Glutamatergic neuron (in vitro differentiated cells): Measurements from ENCODE around the gene PLEKHA1. TPM values are rescaled to one million over a fixed set of nuclear protein-coding genes. Genes with fewer than 3 reads are reported as not detected.

ENCODE experiments used
- DNase-seq: peaks from one replicate; pipeline ENCODE4 v3.0.0; 2022
- H3K27ac Mint-ChIP-seq: one replicate; pipeline ENCODE4 v1.8.0; 2020; ENCODE audit warnings: mild to moderate bottlenecking, mixed read lengths, inconsistent platforms; ENCODE audit not compliant: unreplicated experiment
- H3K27me3 Mint-ChIP-seq: one replicate; pipeline ENCODE4 v1.8.0; 2020; ENCODE audit warnings: mild to moderate bottlenecking, moderate library complexity, mixed read lengths, inconsistent platforms; ENCODE audit not compliant: unreplicated experiment
- H3K36me3 Mint-ChIP-seq: one replicate; pipeline ENCODE4 v1.8.0; 2020; ENCODE audit warnings: mild to moderate bottlenecking, mixed read lengths, inconsistent platforms; ENCODE audit not compliant: unreplicated experiment
- H3K4me1 Mint-ChIP-seq: one replicate; pipeline ENCODE4 v1.8.0; 2020; ENCODE audit warnings: mild to moderate bottlenecking, low read depth, mixed read lengths, inconsistent platforms; ENCODE audit not compliant: unreplicated experiment
- H3K4me3 Mint-ChIP-seq: one replicate; pipeline ENCODE4 v1.8.0; 2020; ENCODE audit warnings: mild to moderate bottlenecking, mixed read lengths, inconsistent platforms; ENCODE audit not compliant: unreplicated experiment
- H3K9me3 Mint-ChIP-seq: one replicate; pipeline ENCODE4 v1.8.0; 2020; ENCODE audit warnings: mild to moderate bottlenecking, moderate library complexity, mixed read lengths, inconsistent platforms; ENCODE audit not compliant: unreplicated experiment
- CTCF ChIP-seq: fragments of 200-600 bp; sonication (generic); IDR thresholded peaks from one replicate; pipeline ENCODE4 v1.5.0; 2021; ENCODE audit not compliant: partially characterized antibody, unreplicated experiment
- total RNA-seq: library from RNA; stranded (reverse); fragmentation: NEBNext Ultra II Directional; extraction: Animal tissue kit (Norgen Biotek cat#: 25700); gene quantifications from one replicate; pipeline ENCODE4 v1.2.1, GENCODE V29; 2021; ENCODE audit not compliant: unreplicated experiment

PLEKHA1 gene
- total RNA-seq, 1 donor from 2014 or later = 31.4 TPM

GRCh38 chr10:122450353-122450990, 76.0 kb downstream of the PLEKHA1 start:
- Mint-ChIP-seq H3K4me1 (peaks cover 7% of the 10 kb centered on the region), H3K27me3 (no peaks in the 10 kb centered on the region), H3K36me3 (peaks cover 5% of the 10 kb centered on the region), H3K27ac (no peak overlapping the region), H3K9me3 (peaks cover 3% of the 10 kb centered on the region), H3K4me3 (no peak overlapping the region)
- DNase-seq = no peak
- TF ChIP-seq CTCF = no peak

- no peak for TF ChIP-seq CTCF
- Mint-ChIP-seq H3K27ac (no peak overlapping the region), H3K9me3 (peaks cover 3% of the 10 kb centered on the region)
These were observed 79.6 kb downstream of the PLEKHA1 start for GRCh38 chr10:122454071-122454470.

GRCh38 chr10:122454603-122455080, 80.1 kb downstream of the PLEKHA1 start, which contains the start of gene ARMS2:
ARMS2 (plus strand) TSS chr10:122454653; CDS start chr10:122454728, 75 bp downstream.
- peaks cover 3% of the 10 kb centered on the region for H3K9me3 Mint-ChIP-seq
- no peaks in the 10 kb centered on the region for H3K36me3 Mint-ChIP-seq
- TF ChIP-seq CTCF = no peak
- no peak within 1 kb of the TSS for H3K27ac Mint-ChIP-seq
- peaks cover 8% of the 10 kb centered on the region for H3K4me1 Mint-ChIP-seq
- H3K27me3 Mint-ChIP-seq = peaks cover 4% of the 10 kb centered on the region
- H3K4me3 Mint-ChIP-seq = no peak within 1 kb of the TSS
- DNase-seq = no peak

More at GRCh38 chr10:122454071-122454470, 79.6 kb downstream of the PLEKHA1 start:
- Mint-ChIP-seq H3K4me3 (no peak overlapping the region), H3K4me1 (peaks cover 8% of the 10 kb centered on the region), H3K27me3 (peaks cover 3% of the 10 kb centered on the region), H3K36me3 (no peaks in the 10 kb centered on the region)
- DNase-seq = no peak

- Mint-ChIP-seq H3K4me1 (peaks cover 6% of the 10 kb centered on the region), H3K27ac (no peak overlapping the region), H3K36me3 (no peaks in the 10 kb centered on the region), H3K4me3 (no peak overlapping the region), H3K9me3 (peaks cover 3% of the 10 kb centered on the region), H3K27me3 (peaks cover 7% of the 10 kb centered on the region)
- no peak for DNase-seq
- no peak for TF ChIP-seq CTCF
These were observed 81.0 kb downstream of the PLEKHA1 start for GRCh38 chr10:122455376-122456079.

GRCh38 chr10:122457934-122458333, 83.4 kb downstream of the PLEKHA1 start:
- Mint-ChIP-seq H3K4me3 (no peak overlapping the region), H3K4me1 (peaks cover 11% of the 10 kb centered on the region), H3K9me3 (peaks cover 8% of the 10 kb centered on the region), H3K27me3 (peaks cover 17% of the 10 kb centered on the region), H3K36me3 (no peaks in the 10 kb centered on the region), H3K27ac (no peak overlapping the region)
- no peak for TF ChIP-seq CTCF
- no peak for DNase-seq
